Psoas muscle (tissue), 8 donors: Measurements from ENCODE around the gene CACNB1. TPM values are rescaled to one million over a fixed set of nuclear protein-coding genes. Genes with fewer than 3 reads are reported as not detected.

Experiments used
- ATAC-seq, 4 donors: fragments of 200-7000 bp; cut with Tn5 transposase; one replicate each; pipeline ENCODE4 v1.9.1; 2020; ENCODE audit warnings: moderate library complexity in 3 of 4, mild to moderate bottlenecking in 2 of 4
- DNase-seq, 2 donors: peaks; one replicate each; pipeline ENCODE4 v3.0.0-alpha.2; 2020
- H3K27ac ChIP-seq: fragments of 200-600 bp; one replicate; pipeline ENCODE4 v1.8.0; 2022
- H3K27me3 ChIP-seq, 3 donors: fragments of 200-600 bp in 1 of 3; one replicate each; pipeline versions ENCODE4 v1.6.1 to v1.8.0; 2013 to 2022; ENCODE audit warnings: low read length in 2 of 3, mild to moderate bottlenecking in 2 of 3, moderate library complexity in 1 of 3; ENCODE audit not compliant: insufficient read depth in 3 of 3
- H3K36me3 ChIP-seq, 2 donors: fragments of 200-600 bp in 1 of 2; one replicate each; pipeline versions ENCODE4 v1.6.1 to v1.8.0; 2013 to 2022; ENCODE audit warnings: low read depth in 1 of 2, mild to moderate bottlenecking in 1 of 2, moderate library complexity in 1 of 2; ENCODE audit not compliant: insufficient read depth in 1 of 2
- H3K4me1 ChIP-seq: fragments of 200-600 bp; one replicate; pipeline ENCODE4 v1.8.0; 2022
- H3K4me3 ChIP-seq: fragments of 200-600 bp; one replicate; pipeline ENCODE4 v1.8.0; 2022; ENCODE audit warnings: mild to moderate bottlenecking
- H3K9me3 ChIP-seq: fragments of 200-600 bp; one replicate; pipeline ENCODE4 v1.8.0; 2022
- CTCF ChIP-seq: fragments of 200-600 bp; IDR thresholded peaks from one replicate; pipeline ENCODE4 v1.8.0; 2022; ENCODE audit warnings: antibody characterized with exemption
- WGBS, 3 donors: extraction: QIAGEN DNeasy Blood & Tissue Kit; methylation state at CpG; one replicate each; pipeline versions ENCODE4 v1.1.6 to v1.1.7; 2013; 5-methylcytosine and 5-hydroxymethylcytosine counted together
- intact Hi-C, 2 donors: fragments of 100-400 bp; cut with DNase I; formaldehyde crosslinking; loops; one replicate each; pipeline versions ENCODE4 v1.11.0 to v1.14.2; 2022
- polyA plus RNA-seq, 3 donors: library from polyadenylated mRNA; stranded (reverse); fragments of 200-250 nt; gene quantifications; one replicate each; pipeline ENCODE4 v1.2.3, GENCODE V29; 2013
- total RNA-seq, 4 donors: library from RNA; stranded (reverse); fragmentation: NEBNext Ultra II Directional in 2 of 4; extraction: Animal tissue kit (Norgen Biotek cat#: 25700) in 2 of 4; gene quantifications; one replicate each; pipeline versions ENCODE4 v1.2.1 to v1.2.4, GENCODE V29; 2021 to 2023
- donor health status: healthy with polysubstance abuse.
- donor health status: DM: no; HTN: no; CAD: no; lungs with moderate emphysema.
- donor health status: Bipolar disorder and iron deficiency.
- donor health status: healthy.
- donor health status: DM: yes; HTN: yes; CAD: no.
- donor health status: DM: no; HTN: no; CAD: no.
- donor health status: DM: no; HTN: no; CAD: no.
- donor health status: DM: yes; HTN: yes; CAD: no.

CACNB1 gene
- total and polyA plus RNA-seq, 7 donors: 88.2 to 274 (median 209) TPM

GRCh38 chr17:39231591-39232551, 34.4 kb upstream of the CACNB1 start:
- intact Hi-C loops: loop anchor here (1.0 to 10.0 kb wide), 2 partner anchors 25 to 67 kb away; partner anchors contain the start of gene ARL5C (in 1 of the 2)
- Histone ChIP-seq H3K9me3 (no peaks in the 10 kb centered on the region), H3K4me1 (peaks cover 17% of the 10 kb centered on the region), H3K27ac (no peak overlapping the region), H3K27me3 (peaks cover 0 to 6% (median 0%) of the 10 kb centered on the region in 3 donors), H3K36me3 (no peaks in the 10 kb centered on the region), H3K4me3 (peak overlapping the region; percentile 18)
- 10 to 14% (median 12%) methylated on average over 22 of the region's 22 CpGs for WGBS, 3 donors
- peak; percentile 81 for TF ChIP-seq CTCF
- DNase-seq (peak; percentile 57 to 82), ATAC-seq (peak; percentile 81 to 90 (median 86))

DNA sequence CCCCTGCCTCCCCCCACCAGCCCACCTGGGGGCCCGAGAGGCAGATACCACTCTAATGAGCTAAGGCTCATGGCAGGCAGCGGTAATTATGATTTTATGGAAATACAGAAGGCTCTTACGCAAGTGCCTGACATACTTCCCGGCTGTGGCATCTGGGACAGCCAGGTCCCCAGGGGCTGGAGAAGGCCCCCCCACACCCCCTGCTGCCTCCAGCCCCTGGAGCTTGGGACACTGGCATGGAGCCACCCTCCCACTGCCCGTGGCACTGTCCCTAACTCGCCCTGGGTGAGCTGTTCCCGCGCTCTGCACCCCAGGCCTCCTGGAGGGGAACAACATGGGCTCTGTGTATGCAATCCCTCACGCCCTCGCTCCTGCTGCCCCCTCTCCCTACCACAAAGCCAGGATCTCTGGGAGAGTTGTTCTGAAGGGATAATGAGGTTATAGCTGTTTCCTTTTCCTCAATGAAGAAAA, 33.7 kb upstream of the CACNB1 start:
- H3K4me3 ChIP-seq: no peak overlapping the region
- no peak for TF ChIP-seq CTCF
- 36 to 50% (median 39%) methylated on average over 10 of the region's 10 CpGs for WGBS, 3 donors
- intact Hi-C loops: loop anchor here in 1 of 2 donors (10.0 kb wide), 1 partner anchor 66 kb away; the partner anchor contains the start of gene ARL5C
- no peaks in the 10 kb centered on the region for H3K36me3 ChIP-seq
- no peaks in the 10 kb centered on the region for H3K9me3 ChIP-seq
- H3K4me1 ChIP-seq: peaks cover 19% of the 10 kb centered on the region
- ATAC-seq: no peak
- no peak for DNase-seq
- peaks cover 0 to 13% (median 0%) of the 10 kb centered on the region in 3 donors for H3K27me3 ChIP-seq
- H3K27ac ChIP-seq: no peak overlapping the region

GRCh38 chr17:39230361-39230760, 32.9 kb upstream of the CACNB1 start:
- WGBS, 3 donors: 35 to 79% (median 66%) methylated on average over 1 of the region's 1 CpG
- Histone ChIP-seq H3K27ac (no peak overlapping the region), H3K4me3 (no peak overlapping the region), H3K4me1 (peaks cover 23% of the 10 kb centered on the region), H3K9me3 (no peaks in the 10 kb centered on the region), H3K27me3 (peaks cover 0 to 21% (median 4%) of the 10 kb centered on the region in 3 donors), H3K36me3 (no peaks in the 10 kb centered on the region)
- no peak for TF ChIP-seq CTCF
- no peak for ATAC-seq
- intact Hi-C loops: loop anchor here in 1 of 2 donors (10.0 kb wide), 1 partner anchor 66 kb away; the partner anchor contains the start of gene ARL5C
- DNase-seq: no peak

GRCh38 chr17:39229274-39229913, 31.9 kb upstream of the CACNB1 start:
- Histone ChIP-seq H3K27ac (no peak overlapping the region), H3K4me1 (peaks cover 27% of the 10 kb centered on the region), H3K4me3 (no peak overlapping the region), H3K36me3 (no peaks in the 10 kb centered on the region), H3K27me3 (peaks cover 0 to 31% (median 7%) of the 10 kb centered on the region in 3 donors), H3K9me3 (no peaks in the 10 kb centered on the region)
- TF ChIP-seq CTCF: no peak
- DNase-seq: no peak
- WGBS, 3 donors: 65 to 70% (median 68%) methylated on average over 11 of the region's 11 CpGs
- no peak for ATAC-seq
- intact Hi-C loops: no loop called here
